ENCODE measurements around the gene DPP9.
"Not testable (repeated sequence)": the region's sequence is repeated elsewhere in the genome, so short reads cannot be mapped to it uniquely, and the experiment has no call there.

DPP9 gene

GRCh38 chr19:4742723-4743646 is 19.3 kb upstream of the DPP9 start:
- DNase-seq, result no peak
- in situ Hi-C loops (cut with MboI; ENCODE audit: low pct_unique_long_range_greater_than_20kb, low sequenced_read_pairs), result no loop called here

GRCh38 chr19:4740092-4740491 is 16.4 kb upstream of the DPP9 start:
- DNase-seq, result no peak
- in situ Hi-C loops (cut with MboI; ENCODE audit: low pct_unique_long_range_greater_than_20kb, low sequenced_read_pairs), result no loop called here

GRCh38 chr19:4738734-4739133 is 15.1 kb upstream of the DPP9 start:
- in situ Hi-C loops (cut with MboI; ENCODE audit: low pct_unique_long_range_greater_than_20kb, low sequenced_read_pairs), result no loop called here
- no peak for DNase-seq

GRCh38 chr19:4737955-4738600 is 14.4 kb upstream of the DPP9 start:
- in situ Hi-C loops (cut with MboI; ENCODE audit: low pct_unique_long_range_greater_than_20kb, low sequenced_read_pairs), result no loop called here
- no peak for DNase-seq

- DNase-seq, result no peak
- in situ Hi-C loops (cut with MboI; ENCODE audit: low pct_unique_long_range_greater_than_20kb, low sequenced_read_pairs), result no loop called here
These were observed 10.2 kb upstream of the DPP9 start for GRCh38 chr19:4733755-4734345.

GRCh38 chr19:4732680-4733114 is 9.1 kb upstream of the DPP9 start:
- in situ Hi-C loops (cut with MboI; ENCODE audit: low pct_unique_long_range_greater_than_20kb, low sequenced_read_pairs), result no loop called here
- DNase-seq, result peak; percentile 71

GRCh38 chr19:4730740-4731171 is 7.1 kb upstream of the DPP9 start:
- in situ Hi-C loops (cut with MboI; ENCODE audit: low pct_unique_long_range_greater_than_20kb, low sequenced_read_pairs), result no loop called here
- peak; percentile 45 for DNase-seq

- in situ Hi-C loops (cut with MboI; ENCODE audit: low pct_unique_long_range_greater_than_20kb, low sequenced_read_pairs), result no loop called here
These were observed 5.2 kb upstream of the DPP9 start for GRCh38 chr19:4728871-4729270.

GRCh38 chr19:4722671-4723594 is 709 bp downstream of the DPP9 start:
- DNase-seq, result peak; percentile 22
- in situ Hi-C loops (cut with MboI; ENCODE audit: low pct_unique_long_range_greater_than_20kb, low sequenced_read_pairs), result no loop called here

More at GRCh38 chr19:4728871-4729270, 5.2 kb upstream of the DPP9 start:
- no peak for DNase-seq

GRCh38 chr19:4721196-4721595 is 2.4 kb downstream of the DPP9 start:
- no peak for DNase-seq
- in situ Hi-C loops (cut with MboI; ENCODE audit: low pct_unique_long_range_greater_than_20kb, low sequenced_read_pairs), result no loop called here

GRCh38 chr19:4720037-4720700 is 3.5 kb downstream of the DPP9 start:
- in situ Hi-C loops (cut with MboI; ENCODE audit: low pct_unique_long_range_greater_than_20kb, low sequenced_read_pairs), result no loop called here
- no peak for DNase-seq

GRCh38 chr19:4719499-4719866 is 4.2 kb downstream of the DPP9 start:
- in situ Hi-C loops (cut with MboI; ENCODE audit: low pct_unique_long_range_greater_than_20kb, low sequenced_read_pairs), result no loop called here
- no peak for DNase-seq

- in situ Hi-C loops (cut with MboI; ENCODE audit: low pct_unique_long_range_greater_than_20kb, low sequenced_read_pairs), result no loop called here
These were observed 5.5 kb downstream of the DPP9 start for GRCh38 chr19:4717966-4718701.

GRCh38 chr19:4717191-4717965 is 6.3 kb downstream of the DPP9 start:
- in situ Hi-C loops (cut with MboI; ENCODE audit: low pct_unique_long_range_greater_than_20kb, low sequenced_read_pairs), result no loop called here
- DNase-seq, result no peak

More at GRCh38 chr19:4717966-4718701, 5.5 kb downstream of the DPP9 start:
- DNase-seq, result no peak

- no peak for DNase-seq
- in situ Hi-C loops (cut with MboI; ENCODE audit: low pct_unique_long_range_greater_than_20kb, low sequenced_read_pairs), result no loop called here
These were observed 8.0 kb downstream of the DPP9 start for GRCh38 chr19:4715529-4716221.

- DNase-seq; in situ Hi-C loops (cut with MboI; ENCODE audit: low pct_unique_long_range_greater_than_20kb, low sequenced_read_pairs): not testable (repeated sequence)
These were observed 8.5 kb downstream of the DPP9 start for GRCh38 chr19:4715178-4715528.

- in situ Hi-C loops (cut with MboI; ENCODE audit: low pct_unique_long_range_greater_than_20kb, low sequenced_read_pairs), result no loop called here
- DNase-seq, result no peak
These were observed 9.6 kb downstream of the DPP9 start for GRCh38 chr19:4714016-4714415.
